ENCODE data around the gene CAPN9. TPM values are rescaled to one million over a fixed set of nuclear protein-coding genes. Genes with fewer than 3 reads are reported as not detected.

The CAPN9 gene
- total and polyA plus RNA-seq, 4 donors: not detected

- 71% methylated on average over 5 of the region's 5 CpGs for WGBS
- no peaks in the 10 kb centered on the region for H3K9me3 ChIP-seq (ENCODE audit: control insufficient read depth in 4 of 4, low read length in 3 of 4)
- H3K4me1 ChIP-seq (ENCODE audit: control insufficient read depth in 4 of 4, insufficient read depth in 4 of 4, low read length in 3 of 4): no peaks in the 10 kb centered on the region
- TF ChIP-seq NR2F2 (IDR thresholded peaks at IDR 0.05) (no peak), EGR1 (IDR thresholded peaks at IDR 0.05; ENCODE audit: low read depth in 2 of 2) (no peak), SP1 (IDR thresholded peaks at IDR 0.05) (no peak), GABPA (IDR thresholded peaks at IDR 0.05 in 1 of 2, conservative IDR thresholded peaks at IDR 0.05 in 1 of 2) (no peak), REST (IDR thresholded peaks at IDR 0.05) (no peak), ZBTB33 (IDR thresholded peaks at IDR 0.05) (no peak), HNF4G (IDR thresholded peaks at IDR 0.05) (no peak), YY1 (IDR thresholded peaks at IDR 0.05) (no peak), RXRA (IDR thresholded peaks at IDR 0.05) (no peak), FOXA1 (IDR thresholded peaks at IDR 0.05) (no peak), HNF4A (conservative IDR thresholded peaks at IDR 0.05) (no peak), CTCF (IDR thresholded peaks at IDR 0.05; ENCODE audit: low read depth, low read length, missing input control) (no peak), RAD21 (IDR thresholded peaks at IDR 0.05) (no peak), TAF1 (conservative IDR thresholded peaks at IDR 0.05) (no peak), MAX (IDR thresholded peaks at IDR 0.05) (no peak), FOXA2 (IDR thresholded peaks at IDR 0.05) (no peak), ATF3 (IDR thresholded peaks at IDR 0.05) (no peak), JUND (IDR thresholded peaks at IDR 0.05) (no peak)
- peak; percentile 21 for DNase-seq (ENCODE audit: low spot score)
- H3K9ac ChIP-seq (ENCODE audit: low read depth in 1 of 2, low read length in 2 of 2): no peak overlapping the region
- no peak overlapping the region for H3K27ac ChIP-seq (ENCODE audit: low read depth in 1 of 2, low read length in 2 of 2)
- no peak overlapping the region for H3K4me3 ChIP-seq (ENCODE audit: low read depth in 1 of 3, low read length in 3 of 3)
- H3K27me3 ChIP-seq (ENCODE audit: control insufficient read depth in 4 of 4, insufficient read depth in 4 of 4, low read length in 3 of 4): no peaks in the 10 kb centered on the region
- H3K36me3 ChIP-seq (ENCODE audit: control insufficient read depth in 4 of 4, insufficient read depth in 3 of 4, low read depth in 1 of 4, low read length in 3 of 4): no peaks in the 10 kb centered on the region
These were observed 44.9 kb downstream of the CAPN9 start for GRCh38 chr1:230791986-230792564.

Measured in liver (tissue), 9 donors.